Measurements from ENCODE around the gene ICAM2.

The ICAM2 gene

GRCh38 chr17:64020056-64020766, at the start of gene ICAM2:
ICAM2 (minus strand) TSS chr17:64020633; CDS start chr17:64006691, 13,942 bp downstream.
- peak; percentile 86 for DNase-seq

GRCh38 chr17:64070213-64070612, 49.8 kb upstream of the ICAM2 start:
- no peak for DNase-seq

- no peak for DNase-seq
Observed at GRCh38 chr17:64069143-64069542, 48.7 kb upstream of the ICAM2 start.

GRCh38 chr17:64067657-64068056, 47.2 kb upstream of the ICAM2 start:
- no peak for DNase-seq

- DNase-seq = no peak
Observed at GRCh38 chr17:64066716-64067115, 46.3 kb upstream of the ICAM2 start.

GRCh38 chr17:64065161-64065560, 44.7 kb upstream of the ICAM2 start:
- no peak for DNase-seq

GRCh38 chr17:64064331-64064730, 43.9 kb upstream of the ICAM2 start:
- DNase-seq = no peak

- DNase-seq = peak; percentile 55
Observed at GRCh38 chr17:64063766-64064224, 43.4 kb upstream of the ICAM2 start.

- DNase-seq = no peak
Observed at GRCh38 chr17:64063088-64063487, 42.7 kb upstream of the ICAM2 start.

- DNase-seq = no peak
Observed at GRCh38 chr17:64061178-64061898, 40.9 kb upstream of the ICAM2 start.

GRCh38 chr17:64060331-64060730, 39.9 kb upstream of the ICAM2 start:
- no peak for DNase-seq

- DNase-seq = no peak
Observed at GRCh38 chr17:64059756-64060155, 39.3 kb upstream of the ICAM2 start.

GRCh38 chr17:64058621-64059020, 38.2 kb upstream of the ICAM2 start:
- no peak for DNase-seq

GRCh38 chr17:64057701-64058263, 37.3 kb upstream of the ICAM2 start:
- DNase-seq = no peak

- DNase-seq = no peak
Observed at GRCh38 chr17:64056269-64057005, 36.0 kb upstream of the ICAM2 start.

GRCh38 chr17:64055183-64056142, 35.0 kb upstream of the ICAM2 start:
- DNase-seq = no peak

GRCh38 chr17:64054304-64054703, 33.9 kb upstream of the ICAM2 start:
- no peak for DNase-seq

- DNase-seq = no peak
Observed at GRCh38 chr17:64053101-64053500, 32.7 kb upstream of the ICAM2 start.

- DNase-seq = no peak
Observed at GRCh38 chr17:64051153-64051552, 30.7 kb upstream of the ICAM2 start.

- DNase-seq = no peak
Observed at GRCh38 chr17:64048805-64049204, 28.4 kb upstream of the ICAM2 start.

GRCh38 chr17:64045176-64045575, 24.7 kb upstream of the ICAM2 start:
- DNase-seq = no peak

Measured in activated T-cell treated with anti-CD3 and anti-CD28 coated beads, Interleukin-2, amount 50 U/mL, for 1 hour (primary cell).